GM19324 (cell line): ENCODE measurements around the gene RPRD1B.

ENCODE experiments used
- ATAC-seq: cut with Tn5 transposase; IDR thresholded peaks from one replicate; pipeline ENCODE4 v1.9.1; 2021; ENCODE audit warnings: mild to moderate bottlenecking, moderate library complexity; ENCODE audit not compliant: unreplicated experiment, low FRiP score

The RPRD1B gene, protein sequence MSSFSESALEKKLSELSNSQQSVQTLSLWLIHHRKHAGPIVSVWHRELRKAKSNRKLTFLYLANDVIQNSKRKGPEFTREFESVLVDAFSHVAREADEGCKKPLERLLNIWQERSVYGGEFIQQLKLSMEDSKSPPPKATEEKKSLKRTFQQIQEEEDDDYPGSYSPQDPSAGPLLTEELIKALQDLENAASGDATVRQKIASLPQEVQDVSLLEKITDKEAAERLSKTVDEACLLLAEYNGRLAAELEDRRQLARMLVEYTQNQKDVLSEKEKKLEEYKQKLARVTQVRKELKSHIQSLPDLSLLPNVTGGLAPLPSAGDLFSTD

DNA sequence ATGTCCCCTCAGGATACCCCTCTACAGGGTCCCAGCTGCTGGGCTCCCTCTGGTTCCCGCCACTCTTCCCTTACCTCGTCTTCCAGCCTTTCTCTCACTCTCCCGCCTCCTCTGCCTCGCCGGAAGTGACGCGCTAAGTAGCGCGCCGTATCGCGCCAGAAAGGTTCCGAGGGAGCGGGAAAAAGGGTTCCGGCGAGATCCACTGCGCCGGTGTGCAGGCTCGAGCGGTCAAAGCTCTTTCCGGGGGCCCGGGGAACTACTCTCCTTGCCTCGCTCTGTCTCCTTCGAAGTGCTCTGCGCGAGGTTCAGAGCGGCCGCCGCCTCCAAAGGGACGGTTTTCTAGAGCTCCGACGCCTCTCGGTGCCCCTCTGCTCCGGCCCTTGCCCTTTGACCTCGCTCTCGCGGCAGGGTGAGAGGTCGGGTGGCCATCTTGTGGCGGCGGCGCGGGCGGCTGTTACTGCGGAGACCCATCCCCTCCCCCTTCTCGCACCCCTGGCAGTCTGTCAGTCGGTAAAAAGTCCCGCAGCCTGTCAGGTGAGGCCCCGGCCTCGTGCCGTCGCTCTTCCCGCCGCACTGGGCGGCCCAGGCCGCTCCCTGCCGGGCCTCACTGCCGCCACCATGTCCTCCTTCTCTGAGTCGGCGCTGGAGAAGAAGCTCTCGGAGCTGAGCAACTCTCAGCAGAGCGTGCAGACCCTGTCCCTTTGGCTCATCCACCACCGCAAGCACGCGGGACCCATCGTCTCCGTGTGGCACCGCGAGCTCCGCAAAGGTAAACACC is at the start of gene RPRD1B, which contains the start of gene TTI1:
TSS of gene RPRD1B (plus strand) at position 417 of the 778 bp plus-strand sequence. CDS start at position 619, 202 bp downstream.
TSS of gene TTI1 (minus strand) at position 127 of the 778 bp plus-strand sequence. CDS start 19,640 bp downstream, outside the sequence.
- ATAC-seq = peak; percentile 91

DNA sequence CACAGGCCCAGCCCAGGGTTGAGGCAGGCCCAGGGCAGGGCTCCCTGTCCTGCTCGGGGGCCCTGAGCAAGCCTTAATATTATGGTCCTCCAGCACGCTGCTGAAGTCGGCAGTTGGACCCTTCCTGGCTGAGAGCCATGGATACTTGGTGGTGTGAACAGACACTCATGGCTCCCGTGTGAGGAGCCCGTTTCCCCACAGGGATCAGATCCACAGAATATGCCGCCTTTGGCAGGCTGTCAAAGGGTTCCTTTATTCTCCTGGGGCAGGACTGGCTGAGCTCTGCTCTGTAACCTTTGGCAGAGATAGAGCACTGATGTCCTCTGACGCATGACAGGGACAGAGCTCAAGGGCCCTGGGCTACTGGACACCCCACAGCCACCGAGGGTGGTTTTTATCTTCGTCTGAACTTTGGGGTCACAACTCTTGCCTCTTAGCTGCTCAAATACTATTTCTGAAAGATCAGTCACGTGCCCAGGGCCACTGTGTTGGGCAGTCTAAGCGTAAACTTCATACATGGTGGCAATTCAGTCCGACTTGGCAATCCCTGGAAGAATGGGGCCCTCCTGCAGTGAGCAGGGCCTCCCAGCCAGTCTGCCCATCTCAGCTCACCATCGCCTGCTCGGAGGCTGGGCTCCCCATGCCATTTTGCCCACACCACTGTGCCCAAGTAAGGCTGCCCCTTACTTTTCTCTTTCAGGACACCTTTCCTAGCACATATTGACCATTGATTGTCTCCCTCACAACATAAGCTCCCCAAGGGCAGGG is 49.3 kb upstream of the RPRD1B start:
- ATAC-seq = no peak

DNA sequence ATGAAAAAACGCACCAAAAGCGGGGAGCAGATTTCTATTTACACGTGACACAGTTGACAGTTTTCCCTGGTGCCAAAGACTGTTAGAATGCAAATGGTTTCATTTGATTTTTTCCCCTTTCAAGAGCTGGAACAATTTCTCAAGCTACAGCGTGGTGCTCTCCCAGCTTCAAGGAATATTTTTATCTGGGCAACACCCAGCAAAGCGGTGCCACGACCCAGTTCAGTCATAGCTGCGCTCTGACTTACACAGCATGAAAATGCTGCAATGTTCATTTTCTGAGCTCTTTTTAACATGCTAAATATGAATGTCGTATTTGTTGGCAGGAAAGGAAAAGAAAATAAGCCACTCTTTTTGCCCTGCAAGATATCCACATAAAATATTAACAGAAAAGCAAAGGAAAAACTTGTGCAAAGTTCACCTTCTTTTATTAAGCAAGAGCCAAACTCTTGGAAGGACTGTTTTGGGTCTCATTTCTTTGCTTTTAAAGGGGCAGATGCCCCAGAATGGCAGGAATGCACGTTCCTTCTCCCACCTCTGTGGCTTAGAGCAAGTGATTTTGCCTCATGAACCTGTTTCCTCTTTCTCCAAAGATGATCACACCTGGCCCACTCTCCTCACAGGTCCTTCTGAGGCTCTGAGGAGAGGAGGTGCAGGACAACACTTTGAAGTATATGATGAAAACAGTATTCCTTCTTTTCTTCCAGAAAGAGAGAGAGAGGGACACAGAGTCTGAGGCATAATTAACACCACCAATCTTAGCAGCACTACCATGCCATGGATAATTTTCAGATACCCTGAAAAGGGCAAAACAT is 47.3 kb upstream of the RPRD1B start:
- ATAC-seq = no peak

DNA sequence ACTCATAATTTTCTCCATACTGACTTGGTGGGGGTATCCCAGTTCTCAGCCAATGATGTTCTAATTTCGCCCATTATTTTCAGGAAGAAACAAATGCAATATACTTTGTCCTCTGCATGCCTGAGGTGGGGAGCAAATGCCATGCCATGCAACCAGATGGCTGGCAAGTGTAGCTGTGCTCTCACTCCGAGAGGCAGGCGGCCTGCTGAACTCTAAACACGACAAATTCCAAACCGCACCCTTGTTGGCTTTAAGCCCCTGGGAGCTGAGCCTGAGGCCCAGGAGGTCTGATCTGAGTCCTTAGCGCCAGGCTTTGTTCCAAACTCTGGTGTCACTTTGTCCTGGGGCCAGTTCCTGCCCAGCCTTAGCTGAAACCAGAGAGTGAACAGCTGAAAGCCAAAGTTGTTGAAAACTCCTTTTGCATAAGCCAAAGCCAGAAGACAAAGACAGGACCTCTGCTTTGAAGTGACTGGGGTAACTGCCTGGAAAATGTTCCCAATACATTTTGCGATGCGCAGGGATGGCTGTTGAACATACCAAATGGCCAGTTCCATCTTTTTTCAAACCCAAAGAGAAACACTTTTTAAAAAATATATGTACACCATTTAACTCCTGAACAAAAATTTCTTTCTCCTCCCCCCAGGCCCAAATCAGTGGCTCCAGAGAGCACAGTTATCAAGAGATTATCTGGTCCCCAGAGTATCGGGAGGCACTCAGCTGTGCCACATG is 46.5 kb upstream of the RPRD1B start:
- no peak for ATAC-seq

DNA sequence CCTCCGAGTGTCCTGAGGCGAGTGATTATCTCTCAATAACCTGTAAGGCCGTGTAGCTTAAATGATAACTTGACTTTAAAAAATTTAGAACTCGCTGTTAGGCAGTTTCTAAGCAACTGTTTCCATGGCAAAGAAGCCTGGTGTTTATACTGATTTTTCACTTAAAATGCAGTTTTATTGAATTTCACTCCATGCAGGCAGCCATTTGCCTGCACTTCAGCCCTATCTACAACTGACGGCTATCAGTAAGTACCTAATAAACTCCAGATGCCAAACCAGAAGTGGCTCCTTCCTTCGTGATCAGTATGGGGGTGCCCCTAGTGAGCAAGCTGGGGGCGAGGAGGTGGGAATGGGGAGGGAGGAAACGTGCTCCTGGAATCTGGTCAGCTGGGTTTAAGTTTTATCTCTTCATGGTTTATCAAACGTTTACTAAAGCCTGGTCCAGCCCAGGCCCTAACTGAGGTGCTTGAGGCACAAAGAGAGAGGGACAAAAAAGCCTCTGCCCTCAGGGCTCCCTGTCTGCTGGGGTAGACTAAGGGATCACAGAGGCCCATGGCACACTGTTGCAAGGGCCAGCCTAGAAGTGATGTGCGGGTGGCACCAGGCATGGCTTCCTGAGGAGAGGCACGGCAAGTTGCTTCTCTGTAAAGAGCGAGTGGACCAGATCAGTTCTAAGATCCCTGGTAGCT is 45.8 kb upstream of the RPRD1B start:
- no peak for ATAC-seq

DNA sequence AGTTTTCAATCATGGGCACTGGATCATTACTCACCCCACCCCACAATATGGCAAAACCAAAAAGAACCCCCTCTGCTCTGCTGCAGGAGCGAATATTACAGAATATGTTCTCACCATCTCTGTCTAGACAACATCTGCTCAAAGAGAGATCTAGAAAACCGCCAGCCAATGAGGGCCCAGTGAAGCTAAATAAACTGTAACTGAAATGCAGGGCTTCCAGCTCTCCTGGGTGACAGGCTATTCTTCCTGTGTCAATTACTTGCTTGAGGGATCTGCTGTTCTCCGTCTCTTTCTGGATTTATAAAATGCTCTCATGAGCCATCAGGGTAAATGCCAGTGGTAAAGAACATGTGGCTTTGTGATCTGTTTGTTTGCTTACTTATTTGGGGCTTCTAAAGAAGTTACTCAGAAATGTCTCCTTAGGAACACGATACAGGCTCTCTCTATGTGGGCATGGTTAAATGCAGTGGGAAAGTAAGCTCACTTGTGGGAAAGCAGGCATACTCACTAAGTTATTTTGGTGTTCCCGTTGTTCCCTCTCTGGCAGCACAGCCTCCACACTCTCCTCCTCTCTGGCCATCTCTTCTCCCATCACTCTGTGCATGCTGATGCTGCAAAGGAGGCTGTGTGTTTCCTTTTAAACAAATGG is 45.1 kb upstream of the RPRD1B start:
- no peak for ATAC-seq

DNA sequence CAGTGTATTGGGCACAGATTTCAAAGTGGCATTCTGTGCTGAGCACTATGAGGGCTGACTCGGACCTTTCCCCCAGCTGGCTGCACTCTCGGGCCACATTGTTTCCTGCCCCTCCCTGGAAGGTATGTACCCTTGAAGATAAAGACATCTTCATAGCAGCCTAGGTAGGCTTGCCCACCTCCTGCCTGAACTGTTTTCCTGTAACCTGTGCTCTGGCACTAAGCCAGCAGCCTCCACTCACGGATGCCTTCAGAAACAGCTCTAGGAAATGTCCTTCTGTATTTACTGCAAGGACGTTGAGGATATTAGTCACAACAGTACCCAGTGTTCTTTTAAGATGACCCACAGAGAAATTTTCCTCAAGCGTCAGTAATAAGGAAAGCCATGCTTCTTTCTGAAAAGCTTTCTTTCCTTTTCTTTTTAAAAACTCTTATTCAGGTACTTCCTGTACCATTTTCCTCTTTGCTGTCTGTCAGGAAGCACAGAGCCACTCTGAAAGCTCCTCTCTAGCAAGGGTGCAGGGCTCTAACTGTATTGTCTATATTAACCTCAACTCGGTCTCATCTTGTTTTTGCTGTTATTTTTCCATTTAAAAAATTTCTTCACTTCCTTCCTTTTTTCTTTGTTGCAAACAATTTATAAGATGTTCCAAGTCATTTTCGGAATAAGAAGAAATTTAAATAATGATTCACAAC is 43.8 kb upstream of the RPRD1B start:
- ATAC-seq = no peak

DNA sequence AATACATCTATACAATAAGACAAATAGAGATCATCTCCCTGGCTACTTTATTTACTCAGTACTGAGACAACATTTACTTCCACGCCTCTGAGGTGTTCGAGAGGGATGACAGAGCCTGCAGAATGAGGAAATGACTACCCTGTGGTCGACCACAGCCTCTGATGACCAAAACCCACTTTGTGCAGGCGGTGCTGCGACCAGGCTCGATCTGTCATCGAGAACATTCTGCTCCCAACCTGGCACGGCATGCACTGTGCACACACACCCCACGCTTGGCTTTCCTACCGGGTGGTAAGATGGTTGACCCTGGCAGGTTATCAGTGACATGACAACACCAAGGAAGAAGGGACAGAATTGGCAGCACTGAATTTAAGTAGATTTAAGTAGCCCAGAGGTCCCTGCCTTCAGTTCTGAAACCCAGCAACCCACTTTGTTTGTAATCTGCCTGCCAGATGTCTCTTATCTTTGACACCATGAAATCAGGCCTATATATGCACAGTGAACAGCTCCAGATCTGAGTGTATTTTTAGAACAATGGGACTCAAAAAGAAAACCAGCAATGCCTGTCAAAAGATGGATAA is 42.9 kb upstream of the RPRD1B start:
- ATAC-seq = peak; percentile 80

DNA sequence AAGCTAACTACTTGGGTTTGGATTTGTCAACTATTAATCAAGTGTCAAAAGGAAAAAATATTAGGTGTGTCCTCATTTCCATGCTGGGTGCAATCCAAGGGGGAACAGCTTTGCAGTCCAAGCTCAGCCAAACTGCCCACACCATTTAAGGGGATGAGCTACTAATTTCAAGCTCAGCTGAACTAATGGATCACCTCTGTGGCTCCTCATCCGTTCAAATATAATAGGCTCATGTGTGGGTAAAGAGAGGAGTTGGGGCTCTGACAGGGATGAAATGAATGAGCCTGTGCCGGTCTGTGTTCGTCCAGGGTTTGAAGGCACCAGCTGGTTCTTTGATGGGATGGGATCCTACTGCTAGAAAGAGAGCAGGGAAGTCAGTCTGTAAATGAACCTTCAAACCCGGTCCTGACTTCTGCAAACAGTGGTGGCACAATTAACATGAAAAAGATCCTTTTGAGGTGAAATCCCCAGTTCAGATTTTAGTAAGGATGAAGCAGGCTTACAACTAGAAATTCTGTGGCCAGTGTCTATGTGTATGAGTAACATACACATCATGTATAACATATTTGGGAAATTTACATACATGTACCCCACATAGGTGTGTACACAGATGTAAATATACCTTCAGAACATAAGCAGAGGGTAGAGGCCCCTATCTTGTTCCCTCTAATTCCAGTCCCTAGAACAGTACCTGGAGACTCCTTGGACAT is 42.2 kb upstream of the RPRD1B start:
- ATAC-seq = no peak

DNA sequence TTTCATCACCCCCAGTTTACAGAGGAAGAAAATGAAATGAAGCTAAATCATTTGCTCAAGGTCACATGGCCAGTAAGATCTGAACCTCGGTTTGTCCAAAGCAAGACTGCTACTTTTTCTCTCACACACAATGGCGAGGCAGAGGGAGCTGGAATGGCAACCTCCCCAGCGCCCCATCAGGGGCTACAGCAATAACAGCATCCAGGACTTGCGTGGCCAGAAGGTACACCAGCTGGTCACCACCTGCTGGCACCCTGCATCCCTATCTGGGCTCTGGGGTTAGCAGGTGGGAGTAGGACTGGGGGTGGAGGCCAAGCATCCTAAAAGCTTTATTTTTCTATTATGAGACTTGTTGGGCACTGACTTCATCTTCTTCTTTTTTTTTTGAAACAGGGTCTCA is 41.6 kb upstream of the RPRD1B start:
- no peak for ATAC-seq

DNA sequence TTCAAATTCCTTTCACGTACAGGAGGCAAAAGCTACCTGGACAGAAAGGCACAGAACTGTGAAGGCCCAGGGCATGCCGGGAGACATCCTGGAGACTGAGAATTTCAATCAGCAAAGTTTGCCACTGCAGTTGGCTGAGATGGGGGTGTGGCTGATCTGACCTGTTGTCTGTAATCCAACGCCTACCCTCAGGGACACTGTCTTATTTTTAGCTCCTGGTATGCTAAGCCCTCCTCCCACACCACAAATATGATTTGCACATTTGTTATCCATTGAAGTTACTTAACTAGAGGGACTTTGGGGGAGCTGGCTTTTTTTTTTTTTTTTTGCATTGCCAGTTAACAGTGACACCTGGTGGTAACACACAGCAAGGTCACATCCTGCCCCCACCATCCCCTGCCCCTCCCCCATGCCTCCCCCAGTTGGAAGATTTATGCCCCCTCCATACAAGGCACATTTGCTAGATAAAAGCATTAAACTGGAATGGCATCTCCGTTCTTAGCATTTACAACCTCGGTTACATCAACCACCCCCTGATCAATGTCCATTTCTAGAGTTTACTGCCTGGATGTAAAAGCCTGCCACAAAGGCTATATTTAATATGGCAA is 40.6 kb upstream of the RPRD1B start:
- no peak for ATAC-seq

DNA sequence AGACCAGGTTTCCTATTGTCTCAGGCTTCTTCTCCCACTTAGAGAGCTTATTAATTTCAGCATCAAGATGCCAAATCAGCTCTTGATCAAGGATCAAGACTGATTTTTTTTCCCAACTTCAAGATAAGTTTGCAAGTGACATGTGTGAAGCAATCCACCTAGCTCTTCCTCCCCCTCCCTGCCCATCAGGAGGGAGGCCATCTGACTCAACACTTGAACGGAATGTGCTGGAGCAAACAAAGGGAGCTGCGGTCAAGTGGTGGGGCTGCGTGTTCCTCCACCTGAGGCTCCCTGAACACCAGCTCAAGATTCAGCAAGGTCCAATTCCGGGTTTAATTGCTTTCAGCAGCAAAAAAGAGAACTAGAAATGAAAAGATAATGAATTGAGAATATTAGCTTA is 39.0 kb upstream of the RPRD1B start:
- ATAC-seq = no peak

DNA sequence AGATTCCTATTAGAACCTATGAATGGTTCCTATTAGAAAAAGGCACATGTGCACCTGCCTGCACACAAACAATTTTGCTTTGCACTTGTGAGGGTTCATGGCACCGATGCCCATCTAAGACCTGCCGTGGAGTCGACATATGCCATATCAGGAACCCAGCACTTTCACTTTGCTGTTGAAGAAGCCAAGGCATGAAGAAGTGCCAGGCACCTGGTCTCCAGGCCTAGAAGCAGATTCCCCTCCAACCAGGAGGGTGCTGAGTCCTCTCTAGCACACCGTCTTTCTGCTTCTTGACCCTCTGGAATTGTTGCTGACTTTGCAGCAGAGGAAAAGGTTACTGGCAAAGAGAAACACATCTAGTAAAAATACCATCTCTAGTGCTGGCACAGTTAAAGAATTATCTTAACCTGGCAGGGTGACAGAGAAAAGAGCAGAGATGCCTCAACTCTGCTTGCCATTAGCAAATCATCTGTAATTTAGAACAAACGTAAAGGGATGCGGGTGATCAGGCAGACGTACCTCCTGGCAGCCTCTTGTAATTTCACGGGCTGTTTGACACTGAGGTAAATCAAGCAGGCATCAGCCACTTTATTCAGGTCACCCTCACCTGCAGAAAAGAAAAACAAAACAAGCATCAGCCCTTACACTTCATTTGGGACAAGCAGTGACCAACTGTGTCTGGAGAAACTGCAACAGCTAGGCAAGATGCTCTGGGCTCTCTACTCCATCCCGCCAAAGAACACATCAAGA is 37.5 kb upstream of the RPRD1B start:
- no peak for ATAC-seq

DNA sequence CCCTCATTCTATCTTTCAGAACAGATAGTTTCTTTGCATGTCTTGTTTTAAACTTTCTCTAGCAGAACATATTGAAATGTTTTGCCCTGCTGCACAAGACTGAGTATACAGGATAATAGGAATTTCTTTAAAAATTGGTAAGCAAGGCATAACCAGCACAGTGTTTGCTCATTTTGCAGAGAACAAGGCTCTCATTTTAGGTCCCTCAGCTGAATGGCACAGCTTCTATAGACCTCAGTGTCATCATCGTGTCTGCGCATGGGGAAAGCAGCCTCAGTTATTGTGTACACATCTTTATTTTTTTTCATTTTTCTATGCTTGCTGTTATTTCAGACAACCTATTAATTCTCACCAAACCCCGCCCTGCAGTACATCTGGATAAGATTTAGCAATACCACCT is 36.0 kb upstream of the RPRD1B start:
- no peak for ATAC-seq

DNA sequence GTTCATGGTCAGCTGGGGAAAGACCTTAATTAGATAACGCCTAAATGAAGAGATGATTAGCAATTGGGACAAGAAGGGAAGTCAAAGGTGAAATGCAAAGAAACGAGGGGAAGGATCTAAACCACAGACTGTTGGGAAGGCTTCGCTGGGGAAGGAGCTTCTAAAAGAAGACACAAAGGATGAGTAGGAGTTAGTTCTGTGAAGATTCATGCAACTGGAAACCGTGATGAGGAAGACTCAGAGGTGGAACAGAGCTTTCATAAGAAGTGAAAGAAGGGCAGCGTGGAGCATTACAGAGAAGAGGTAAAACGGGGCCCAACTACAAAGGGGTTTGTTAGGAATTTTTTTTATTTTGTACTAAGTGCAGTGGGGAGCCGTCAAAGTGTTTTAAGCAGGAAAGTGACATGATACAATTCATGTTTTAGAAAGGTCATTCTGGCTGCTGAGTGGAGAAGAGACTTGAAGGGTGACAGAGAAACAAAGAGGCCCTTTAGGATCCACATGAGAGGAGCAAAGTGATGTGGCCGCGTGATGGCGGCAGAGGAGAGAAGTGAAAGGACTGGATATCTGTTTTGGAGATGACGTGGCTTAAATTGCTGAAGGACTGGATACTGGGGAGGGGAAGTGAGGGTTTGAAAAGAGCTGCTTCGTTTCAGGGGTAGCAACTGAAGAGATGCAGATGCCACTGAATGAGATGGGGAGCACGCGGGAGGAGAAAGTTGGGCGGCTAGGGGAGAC is 33.9 kb upstream of the RPRD1B start:
- ATAC-seq = no peak
